Gastrocnemius medialis (tissue), 4 donors: ENCODE measurements around the gene IRF2. TPM values are rescaled to one million over a fixed set of nuclear protein-coding genes. Genes with fewer than 3 reads are reported as not detected.

Experiments
- ATAC-seq, 2 donors: fragments of 150-250 bp; one replicate each; pipeline ENCODE4 v1.9.1; 2016
- DNase-seq, 2 donors: peaks; one replicate each; pipeline ENCODE4 v3.0.0-alpha.2; 2019
- H3K27ac ChIP-seq, 4 donors: fragments of 200-600 bp; sonication (generic); 1 replicate in 1 of 4; 2 replicates in 3 of 4; pipeline ENCODE4 v1.5.1; 2016 to 2018; ENCODE audit warnings: mild to moderate bottlenecking in 2 of 4, moderate library complexity in 1 of 4
- H3K27me3 ChIP-seq, 3 donors: fragments of 200-600 bp; sonication (generic) in 2 of 3; 1 replicate in 1 of 3; 2 replicates in 2 of 3; pipeline versions ENCODE4 v1.5.1 to v1.6.0; 2016 to 2019; ENCODE audit warnings: mild to moderate bottlenecking in 1 of 3, moderate library complexity in 1 of 3
- H3K36me3 ChIP-seq, 2 donors: fragments of 200-600 bp; sonication (generic) in 1 of 2; one replicate each; pipeline ENCODE4 v1.5.1; 2017 to 2018
- H3K4me1 ChIP-seq, 2 donors: fragments of 200-600 bp; sonication (generic) in 1 of 2; one replicate each; pipeline ENCODE4 v1.5.1; 2016 to 2017; ENCODE audit warnings: mild to moderate bottlenecking in 2 of 2
- H3K4me3 ChIP-seq, 4 donors: fragments of 200-600 bp; sonication (generic) in 3 of 4; 1 replicate in 1 of 4; 2 replicates in 3 of 4; pipeline ENCODE4 v1.5.1; 2016 to 2019; ENCODE audit warnings: mild to moderate bottlenecking in 2 of 4
- H3K9me3 ChIP-seq, 3 donors: fragments of 200-600 bp; sonication (generic) in 2 of 3; 1 replicate in 1 of 3; 2 replicates in 2 of 3; pipeline ENCODE4 v1.5.1; 2016 to 2019
- CTCF ChIP-seq, 5 experiments: fragments of 450-650 bp in 3 of 5; fragments of 200-600 bp in 2 of 5; sonication (generic) in 2 of 5; IDR thresholded peaks in 4 of 5; conservative IDR thresholded peaks in 1 of 5; 1 replicate in 4 of 5; 2 replicates in 1 of 5; pipeline ENCODE4 v1.5.1; 2016 to 2019; ENCODE audit warnings: antibody characterized with exemption in 5 of 5, mild to moderate bottlenecking in 3 of 5, moderate library complexity in 3 of 5
- POLR2A ChIP-seq, 2 donors: fragments of 450-650 bp; IDR thresholded peaks; one replicate each; pipeline ENCODE4 v1.6.1; 2017; ENCODE audit warnings: antibody characterized with exemption in 2 of 2, mild to moderate bottlenecking in 2 of 2, moderate library complexity in 2 of 2
- in situ Hi-C, 4 donors: fragments of 200-750 bp; cut with MboI; loops; one replicate each; pipeline versions ENCODE4 v1.15.0 to v1.8.0; 2017; ENCODE audit warnings: low sequenced_read_pairs in 4 of 4
- intact Hi-C: fragments of 100-400 bp; cut with DNase I; formaldehyde crosslinking; loops from one replicate; pipeline ENCODE4 v1.15.1; 2023; ENCODE audit warnings: low total_unique reads
- total RNA-seq, 4 donors: library from RNA; depleted of rRNA; stranded (reverse); fragments of >200 nt; gene quantifications; one replicate each; pipeline versions ENCODE4 v1.1.0 to v1.2.3, GENCODE V29; 2016

The IRF2 gene
- total RNA-seq, 4 donors from 2014 or later = 20.9 to 37.1 (median 32.8) TPM

DNA sequence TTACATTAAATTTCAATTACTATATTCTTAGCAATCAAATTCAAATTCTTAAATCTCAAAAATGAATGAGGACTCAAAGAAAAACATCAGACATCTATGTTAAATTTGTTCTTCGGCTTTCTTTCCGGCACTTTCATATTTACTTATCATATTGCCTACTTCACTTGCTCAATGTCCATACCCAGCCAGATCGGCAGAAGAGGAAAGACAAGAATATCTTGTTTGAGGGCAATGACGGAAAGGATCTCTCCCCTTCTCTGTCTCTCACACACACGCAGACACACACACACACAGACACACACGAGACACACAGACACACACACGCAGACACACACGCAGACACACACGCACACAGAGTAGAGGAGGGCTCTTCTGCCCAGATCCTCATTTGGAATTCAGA lies 13.2 kb upstream of the IRF2 start:
- no peak for ATAC-seq
- in situ Hi-C loops = loop anchor here in 2 of 4 donors (5.0 to 10.0 kb wide), 2 partner anchors 45 to 47 kb away; no protein-coding TSS in a partner anchor

DNA sequence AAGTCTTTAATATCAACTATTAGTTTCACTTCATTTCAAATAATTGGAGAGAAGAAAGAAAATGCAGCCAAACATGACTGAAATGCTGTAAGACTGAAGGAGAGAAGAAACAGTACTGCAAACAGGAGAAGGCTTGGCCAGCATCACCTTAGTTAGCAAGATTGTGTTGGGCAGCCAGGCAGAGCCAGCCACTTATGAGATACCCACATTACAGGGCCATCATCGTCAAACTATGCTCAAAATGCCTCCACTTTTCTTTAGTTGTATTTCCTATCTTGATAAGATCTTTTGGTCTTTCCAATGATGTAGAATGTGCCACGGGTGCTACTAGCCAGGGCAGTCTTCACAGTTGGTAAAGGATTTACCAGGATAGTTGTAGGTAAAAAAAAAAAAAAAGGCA lies 10.9 kb upstream of the IRF2 start:
- Histone ChIP-seq H3K9me3 (no peaks in the 10 kb centered on the region), H3K36me3 (no peaks in the 10 kb centered on the region), H3K27ac (no peak overlapping the region), H3K4me3 (no peak overlapping the region), H3K27me3 (no peaks in the 10 kb centered on the region), H3K4me1 (no peaks in the 10 kb centered on the region)
- intact Hi-C loops (no loop called here), in situ Hi-C loops (loop anchor here in 2 of 4 donors (5.0 to 10.0 kb wide), 2 partner anchors 47 to 50 kb away; no protein-coding TSS in a partner anchor)
- no peak for DNase-seq
- ATAC-seq = no peak
- no peak for TF ChIP-seq CTCF (IDR thresholded peaks at IDR 0.05 in 4 of 5, conservative IDR thresholded peaks at IDR 0.05 in 1 of 5)
- TF ChIP-seq POLR2A (IDR thresholded peaks at IDR 0.05) = no peak

More for the DNA sequence above, 13.2 kb upstream of the IRF2 start:
- intact Hi-C loops = no loop called here
- Histone ChIP-seq H3K9me3 (no peaks in the 10 kb centered on the region), H3K27ac (no peak overlapping the region), H3K27me3 (no peaks in the 10 kb centered on the region), H3K4me3 (no peak overlapping the region), H3K4me1 (no peaks in the 10 kb centered on the region), H3K36me3 (no peaks in the 10 kb centered on the region)
- TF ChIP-seq POLR2A (IDR thresholded peaks at IDR 0.05) (no peak), CTCF (IDR thresholded peaks at IDR 0.05 in 4 of 5, conservative IDR thresholded peaks at IDR 0.05 in 1 of 5) (no peak)
- no peak for DNase-seq

GRCh38 chr4:184481544-184481943 lies 7.2 kb upstream of the IRF2 start:
- no peaks in the 10 kb centered on the region for H3K27me3 ChIP-seq
- no peak for DNase-seq
- TF ChIP-seq CTCF (IDR thresholded peaks at IDR 0.05 in 4 of 5, conservative IDR thresholded peaks at IDR 0.05 in 1 of 5) (no peak), POLR2A (IDR thresholded peaks at IDR 0.05) (no peak)
- no peaks in the 10 kb centered on the region for H3K9me3 ChIP-seq
- no peak overlapping the region for H3K4me3 ChIP-seq
- in situ Hi-C loops = loop anchor here in 1 of 4 donors (10.0 kb wide), 1 partner anchor 53 kb away; no protein-coding TSS in a partner anchor
- H3K36me3 ChIP-seq = no peaks in the 10 kb centered on the region
- H3K27ac ChIP-seq = no peak overlapping the region
- intact Hi-C loops = no loop called here
- ATAC-seq = no peak
- H3K4me1 ChIP-seq = peaks cover 14% of the 10 kb centered on the region in 2 donors

GRCh38 chr4:184479516-184479950 lies 5.2 kb upstream of the IRF2 start:
- Histone ChIP-seq H3K9me3 (no peaks in the 10 kb centered on the region), H3K27ac (no peak overlapping the region), H3K27me3 (no peaks in the 10 kb centered on the region), H3K4me3 (no peak overlapping the region), H3K4me1 (peaks cover 25 to 27% of the 10 kb centered on the region in 2 donors), H3K36me3 (no peaks in the 10 kb centered on the region)
- in situ Hi-C loops (loop anchor here in 1 of 4 donors (10.0 kb wide), 2 partner anchors 55 to 85 kb away; no protein-coding TSS in a partner anchor), intact Hi-C loops (loop anchor here (5.0 to 10.0 kb wide), 2 partner anchors 212 to 345 kb away; partner anchors contain the start of gene ACSL1)
- no peak for TF ChIP-seq CTCF (IDR thresholded peaks at IDR 0.05 in 4 of 5, conservative IDR thresholded peaks at IDR 0.05 in 1 of 5)
- TF ChIP-seq POLR2A (IDR thresholded peaks at IDR 0.05) = no peak
- no peak for ATAC-seq
- DNase-seq = no peak
